ENCODE measurements around the gene CHD5.

GRCh38 chr1:6086358-6086757, 93.8 kb downstream of the CHD5 start:
- TF ChIP-seq CTCF (IDR thresholded peaks at IDR 0.05 in 4 of 5, conservative IDR thresholded peaks at IDR 0.05 in 1 of 5) (no peak), POLR2A (IDR thresholded peaks at IDR 0.05) (no peak)

Data from gastrocnemius medialis (tissue), 4 donors.